ENCODE results near the gene GTPBP6.
"Not testable (repeated sequence)": the region's sequence is repeated elsewhere in the genome, so short reads cannot be mapped to it uniquely, and the experiment has no call there.

Gene GTPBP6

DNA sequence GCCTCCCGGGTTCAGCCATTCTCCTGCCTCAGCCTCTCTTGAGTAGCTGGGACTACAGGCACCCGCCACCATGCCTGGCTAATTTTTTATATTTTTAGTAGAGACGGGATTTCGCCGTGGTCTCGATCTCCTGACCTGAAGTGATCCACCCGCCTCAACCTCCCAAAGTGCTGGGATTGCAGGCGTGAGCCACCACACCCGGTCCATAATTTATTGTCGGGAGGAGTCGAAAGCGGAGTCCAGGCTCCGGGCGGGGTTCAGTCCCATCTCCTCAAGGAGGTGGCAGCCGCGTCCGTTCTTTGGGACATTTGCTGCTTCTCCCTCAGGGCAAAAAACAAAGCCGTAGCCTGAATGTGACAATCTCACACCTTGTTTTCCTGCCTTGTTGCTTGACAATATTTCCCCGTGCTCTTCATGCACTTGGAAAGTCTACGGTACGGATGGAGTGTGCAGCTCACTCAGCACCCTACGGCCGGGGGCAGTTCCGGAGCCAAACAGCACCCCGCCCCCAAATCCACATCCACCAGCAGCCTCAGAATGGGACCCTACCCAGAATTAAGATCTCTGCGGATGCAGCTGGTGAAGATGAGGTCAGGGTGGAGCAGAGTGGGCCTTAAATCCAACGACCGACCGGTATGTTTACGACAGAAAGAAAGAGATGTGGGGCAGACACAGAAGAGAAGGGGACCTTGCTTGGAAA, 9.6 kb downstream of the GTPBP6 start:
- no peaks in the 10 kb centered on the region for H3K9me3 ChIP-seq (ENCODE audit: low read length)
- no peaks in the 10 kb centered on the region for H4K20me1 ChIP-seq (ENCODE audit: insufficient read depth, low read length)
- H3K9ac ChIP-seq (ENCODE audit: low read length): no peak overlapping the region
- no peaks in the 10 kb centered on the region for H3K79me2 ChIP-seq (ENCODE audit: insufficient read depth, low read length)
- no peaks in the 10 kb centered on the region for H3K9me2 ChIP-seq (ENCODE audit: low read depth, low read length)
- H3F3A ChIP-seq (ENCODE audit: insufficient read depth, low read length): peaks cover 4% of the 10 kb centered on the region; the same call in 1 of the 2 replicates
- H3K4me2 ChIP-seq (ENCODE audit: low read length): no peak overlapping the region
- no peaks in the 10 kb centered on the region for H3K4me1 ChIP-seq (ENCODE audit: insufficient read depth, low read length, severe bottlenecking)
- TF ChIP-seq, protein P1, sequence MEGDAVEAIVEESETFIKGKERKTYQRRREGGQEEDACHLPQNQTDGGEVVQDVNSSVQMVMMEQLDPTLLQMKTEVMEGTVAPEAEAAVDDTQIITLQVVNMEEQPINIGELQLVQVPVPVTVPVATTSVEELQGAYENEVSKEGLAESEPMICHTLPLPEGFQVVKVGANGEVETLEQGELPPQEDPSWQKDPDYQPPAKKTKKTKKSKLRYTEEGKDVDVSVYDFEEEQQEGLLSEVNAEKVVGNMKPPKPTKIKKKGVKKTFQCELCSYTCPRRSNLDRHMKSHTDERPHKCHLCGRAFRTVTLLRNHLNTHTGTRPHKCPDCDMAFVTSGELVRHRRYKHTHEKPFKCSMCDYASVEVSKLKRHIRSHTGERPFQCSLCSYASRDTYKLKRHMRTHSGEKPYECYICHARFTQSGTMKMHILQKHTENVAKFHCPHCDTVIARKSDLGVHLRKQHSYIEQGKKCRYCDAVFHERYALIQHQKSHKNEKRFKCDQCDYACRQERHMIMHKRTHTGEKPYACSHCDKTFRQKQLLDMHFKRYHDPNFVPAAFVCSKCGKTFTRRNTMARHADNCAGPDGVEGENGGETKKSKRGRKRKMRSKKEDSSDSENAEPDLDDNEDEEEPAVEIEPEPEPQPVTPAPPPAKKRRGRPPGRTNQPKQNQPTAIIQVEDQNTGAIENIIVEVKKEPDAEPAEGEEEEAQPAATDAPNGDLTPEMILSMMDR (IDR thresholded peaks at IDR 0.05; ENCODE audit: low read length): no peak
- TF ChIP-seq EZH2 (IDR thresholded peaks at IDR 0.05; ENCODE audit: borderline replicate concordance, low read length): no peak
- no peaks in the 10 kb centered on the region for H3K27me3 ChIP-seq (ENCODE audit: insufficient read depth, low read length)
- no peak overlapping the region for H3K27ac ChIP-seq (ENCODE audit: low read depth, low read length, poor library complexity, severe bottlenecking)
- no peak overlapping the region for H2AFZ ChIP-seq (ENCODE audit: low read length)
- peaks cover 81% of the 10 kb centered on the region for H3K36me3 ChIP-seq (ENCODE audit: insufficient read depth, low read length)
- no peak overlapping the region for H3K4me3 ChIP-seq (ENCODE audit: low read depth, low read length, poor library complexity, severe bottlenecking)

DNA sequence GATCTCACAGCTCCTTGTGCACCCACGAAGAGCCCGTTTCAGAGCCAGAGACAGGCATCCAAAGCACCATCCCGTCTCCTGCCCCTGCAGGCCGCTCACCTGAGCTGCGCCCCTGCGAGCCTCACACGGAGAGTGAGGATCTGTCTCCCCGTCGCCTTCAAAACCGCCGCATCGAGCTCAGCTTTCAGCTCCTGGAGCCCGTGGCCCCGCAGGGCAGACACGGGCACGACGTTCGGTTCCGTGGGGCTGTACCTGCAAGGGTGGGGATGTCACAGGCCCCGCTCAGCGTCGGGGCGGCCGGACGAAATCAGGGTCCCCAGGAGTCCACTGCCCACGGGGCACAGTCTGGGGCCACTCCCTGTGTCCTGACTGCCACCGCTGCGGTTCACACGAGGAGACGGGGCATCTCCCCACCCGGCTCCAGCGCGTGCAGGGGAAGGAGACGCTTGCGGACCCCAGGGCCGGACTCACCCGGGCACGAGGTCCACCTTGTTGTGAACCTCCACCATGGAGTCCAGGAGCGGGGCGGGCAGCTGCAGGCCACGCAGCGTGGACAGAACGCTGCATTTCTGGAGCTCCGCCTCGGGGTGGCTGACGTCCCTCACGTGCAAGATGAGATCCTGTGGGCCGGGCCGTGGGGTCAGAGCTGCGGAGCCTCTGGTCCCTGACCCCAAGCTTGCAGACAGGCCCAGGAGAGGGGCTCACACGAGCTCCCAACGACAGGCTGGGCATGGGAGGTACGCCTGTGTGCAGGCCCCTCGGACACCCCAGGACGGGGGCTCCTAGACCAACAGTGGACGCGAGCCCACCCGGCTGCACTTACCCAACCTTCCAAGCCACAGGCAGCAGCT, 11.1 kb downstream of the GTPBP6 start:
- Histone ChIP-seq H3K4me2 (ENCODE audit: low read length) (no peak overlapping the region), H3K9ac (ENCODE audit: low read length) (no peak overlapping the region), H3K4me1 (ENCODE audit: insufficient read depth, low read length, severe bottlenecking) (no peaks in the 10 kb centered on the region), H3K9me2 (ENCODE audit: low read depth, low read length) (no peaks in the 10 kb centered on the region), H3K27me3 (ENCODE audit: insufficient read depth, low read length) (no peaks in the 10 kb centered on the region), H3K27ac (ENCODE audit: low read depth, low read length, poor library complexity, severe bottlenecking) (no peak overlapping the region), H2AFZ (ENCODE audit: low read length) (no peak overlapping the region), H3K9me3 (ENCODE audit: low read length) (no peaks in the 10 kb centered on the region), H3K4me3 (ENCODE audit: low read depth, low read length, poor library complexity, severe bottlenecking) (no peak overlapping the region), H3K79me2 (ENCODE audit: insufficient read depth, low read length) (no peaks in the 10 kb centered on the region), H3K36me3 (ENCODE audit: insufficient read depth, low read length) (peaks cover 74% of the 10 kb centered on the region), H4K20me1 (ENCODE audit: insufficient read depth, low read length) (no peaks in the 10 kb centered on the region), H3F3A (ENCODE audit: insufficient read depth, low read length) (peaks cover 4% of the 10 kb centered on the region; the same call in 1 of the 2 replicates)
- no peak for TF ChIP-seq EZH2 (IDR thresholded peaks at IDR 0.05; ENCODE audit: borderline replicate concordance, low read length)
- TF ChIP-seq, protein P1 (IDR thresholded peaks at IDR 0.05; ENCODE audit: low read length): no peak

DNA sequence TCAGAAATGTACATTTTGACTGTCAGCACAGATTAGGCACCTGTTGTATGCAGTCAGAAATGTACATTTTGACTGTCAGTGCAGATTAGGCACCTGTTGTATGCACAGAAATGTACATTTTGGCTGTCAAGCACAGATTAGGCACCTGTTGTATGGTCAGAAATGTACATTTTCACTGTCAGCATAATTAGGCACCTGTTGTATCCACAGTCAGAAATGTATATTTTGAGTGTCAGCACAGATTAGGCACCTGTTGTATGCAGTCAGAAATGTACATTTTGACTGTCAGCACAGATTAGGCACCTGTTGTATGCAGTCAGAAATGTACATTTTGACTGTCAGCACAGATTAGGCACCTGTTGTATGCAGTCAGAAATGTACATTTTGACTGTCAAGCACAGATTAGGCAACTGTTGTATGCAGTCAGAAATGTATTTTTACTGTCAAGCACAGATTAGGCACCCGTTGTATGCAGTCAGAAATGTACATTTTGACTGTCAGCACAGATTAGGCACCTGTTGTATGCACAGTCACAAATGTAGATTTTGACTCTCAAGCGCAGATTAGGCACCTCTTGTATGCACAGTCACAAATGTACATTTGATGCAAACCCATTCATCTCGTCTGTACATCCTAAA, 11.9 kb downstream of the GTPBP6 start:
- H3K4me1 ChIP-seq (ENCODE audit: insufficient read depth, low read length, severe bottlenecking); H2AFZ ChIP-seq (ENCODE audit: low read length); H3K27me3 ChIP-seq (ENCODE audit: insufficient read depth, low read length); H4K20me1 ChIP-seq (ENCODE audit: insufficient read depth, low read length); H3F3A ChIP-seq (ENCODE audit: insufficient read depth, low read length); H3K27ac ChIP-seq (ENCODE audit: low read depth, low read length, poor library complexity, severe bottlenecking); H3K9me2 ChIP-seq (ENCODE audit: low read depth, low read length); H3K4me2 ChIP-seq (ENCODE audit: low read length); H3K9ac ChIP-seq (ENCODE audit: low read length); H3K4me3 ChIP-seq (ENCODE audit: low read depth, low read length, poor library complexity, severe bottlenecking); H3K9me3 ChIP-seq (ENCODE audit: low read length); H3K79me2 ChIP-seq (ENCODE audit: insufficient read depth, low read length): not testable (repeated sequence)
- peaks cover 74% of the 10 kb centered on the region for H3K36me3 ChIP-seq (ENCODE audit: insufficient read depth, low read length)

DNA sequence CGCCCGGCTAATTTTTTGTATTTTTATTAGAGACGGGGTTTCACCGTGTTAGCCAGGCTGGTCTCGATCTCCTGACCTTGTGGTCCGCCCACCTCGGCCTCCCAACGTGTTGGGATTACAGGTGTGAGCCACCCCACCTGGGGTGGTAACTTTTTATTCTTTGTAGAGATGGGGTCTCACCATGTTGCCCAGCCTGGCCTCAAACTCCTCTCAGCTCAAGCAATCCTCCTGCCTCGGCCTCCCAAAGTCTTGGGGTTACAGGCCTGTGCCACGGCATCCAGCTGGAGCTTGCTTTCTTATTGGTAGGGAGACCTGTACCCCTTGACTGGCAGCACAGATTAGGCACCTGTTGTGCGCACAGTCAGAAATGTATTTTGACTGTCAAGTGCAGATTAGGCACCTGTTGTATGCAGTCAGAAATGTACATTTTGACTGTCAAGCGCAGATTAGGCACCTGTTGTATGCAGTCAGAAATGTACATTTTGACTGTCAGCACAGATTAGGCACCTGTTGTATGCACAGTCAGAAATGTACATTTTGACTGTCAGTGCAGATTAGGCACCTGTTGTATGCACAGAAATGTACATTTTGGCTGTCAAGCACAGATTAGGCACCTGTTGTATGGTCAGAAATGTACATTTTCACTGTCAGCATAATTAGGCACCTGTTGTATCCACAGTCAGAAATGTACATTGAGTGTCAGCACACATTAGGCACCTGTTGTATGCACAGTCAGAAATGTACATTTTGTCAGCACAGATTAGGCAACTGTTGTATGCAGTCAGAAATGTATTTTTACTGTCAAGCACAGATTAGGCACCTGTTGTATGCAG, 12.6 kb downstream of the GTPBP6 start:
- not testable (repeated sequence) for H3K4me3 ChIP-seq (ENCODE audit: low read depth, low read length, poor library complexity, severe bottlenecking); H3K4me2 ChIP-seq (ENCODE audit: low read length); H2AFZ ChIP-seq (ENCODE audit: low read length); H4K20me1 ChIP-seq (ENCODE audit: insufficient read depth, low read length); H3K79me2 ChIP-seq (ENCODE audit: insufficient read depth, low read length); H3K4me1 ChIP-seq (ENCODE audit: insufficient read depth, low read length, severe bottlenecking); H3K9ac ChIP-seq (ENCODE audit: low read length); H3K9me2 ChIP-seq (ENCODE audit: low read depth, low read length); H3K27ac ChIP-seq (ENCODE audit: low read depth, low read length, poor library complexity, severe bottlenecking); H3K9me3 ChIP-seq (ENCODE audit: low read length); H3F3A ChIP-seq (ENCODE audit: insufficient read depth, low read length); H3K27me3 ChIP-seq (ENCODE audit: insufficient read depth, low read length)
- H3K36me3 ChIP-seq (ENCODE audit: insufficient read depth, low read length): peaks cover 74% of the 10 kb centered on the region

Measured in OCI-LY1 (cell line).